Measurements from ENCODE around the gene LIN28A. TPM values are rescaled to one million over a fixed set of nuclear protein-coding genes. Genes with fewer than 3 reads are reported as not detected.

LIN28A gene
- total RNA-seq, 4 donors from 2014 or later = not detected

Other genes starting within 250 kb of the LIN28A start
- gene C1orf232, start 241.9 kb upstream of the LIN28A start, total RNA-seq = not detected
- 10 to 100 TPM in 3 of 4 donors, 1 to 10 TPM in 1; 5.0 to 22.8 (median 16.6) TPM for gene ZNF593, start 240.9 kb upstream of the LIN28A start, total RNA-seq
- gene ZNF593OS, start 239.0 kb upstream of the LIN28A start, total RNA-seq = not detected
- gene CNKSR1, start 233.3 kb upstream of the LIN28A start, total RNA-seq = 1 to 10 TPM in 2 of 4 donors, under 1 TPM in 1, not detected in 1; 0.81 to 1.7 (median 1.1) TPM
- gene CATSPER4, start 220.2 kb upstream of the LIN28A start, total RNA-seq = not detected
- 1 to 10 TPM; 1.3 to 6.8 (median 4.7) TPM for gene CEP85, start 176.6 kb upstream of the LIN28A start, total RNA-seq
- 10 to 100 TPM; 31.6 to 60.2 (median 44.0) TPM for gene SH3BGRL3, start 130.7 kb upstream of the LIN28A start, total RNA-seq
- gene UBXN11, start 104.2 kb upstream of the LIN28A start, total RNA-seq = 10 to 100 TPM in 2 of 4 donors, 1 to 10 TPM in 2; 3.7 to 12.1 (median 10.5) TPM
- 1 to 10 TPM in 3 of 4 donors, not detected in 1; 1.8 to 2.7 (median 2.2) TPM for gene CD52, start 92.9 kb upstream of the LIN28A start, total RNA-seq
- 1 to 10 TPM in 1 of 4 donors, under 1 TPM in 3; 0.35 to 2.7 (median 0.50) TPM for gene CRYBG2, start 56.7 kb upstream of the LIN28A start, total RNA-seq
- under 1 TPM in 1 of 4 donors, not detected in 3; 0.62 TPM for gene ZNF683, start 38.1 kb upstream of the LIN28A start, total RNA-seq
- 10 to 100 TPM; 23.6 to 36.4 (median 31.7) TPM for gene DHDDS, start 21.5 kb downstream of the LIN28A start, total RNA-seq
- 100 to 1,000 TPM; 128 to 288 (median 252) TPM for gene HMGN2, start 61.6 kb downstream of the LIN28A start, total RNA-seq
- gene RPS6KA1, start 118.9 kb downstream of the LIN28A start, total RNA-seq = 1 to 10 TPM; 3.5 to 8.5 (median 6.2) TPM

All from gastroesophageal sphincter (tissue), 4 donors.